NCI-H2196 treated with DMSO at 0.1 percent for 48 hours (cell line): ENCODE measurements around the gene CXCL11.
"Not testable (repeated sequence)": the region's sequence is repeated elsewhere in the genome, so short reads cannot be mapped to it uniquely, and the experiment has no call there.

Source experiments
- DNase-seq: peaks from one replicate; lab custom pipeline; 2025; ENCODE audit not compliant: unreplicated experiment; lab: John Stamatoyannopoulos, UW

Gene CXCL11

DNA sequence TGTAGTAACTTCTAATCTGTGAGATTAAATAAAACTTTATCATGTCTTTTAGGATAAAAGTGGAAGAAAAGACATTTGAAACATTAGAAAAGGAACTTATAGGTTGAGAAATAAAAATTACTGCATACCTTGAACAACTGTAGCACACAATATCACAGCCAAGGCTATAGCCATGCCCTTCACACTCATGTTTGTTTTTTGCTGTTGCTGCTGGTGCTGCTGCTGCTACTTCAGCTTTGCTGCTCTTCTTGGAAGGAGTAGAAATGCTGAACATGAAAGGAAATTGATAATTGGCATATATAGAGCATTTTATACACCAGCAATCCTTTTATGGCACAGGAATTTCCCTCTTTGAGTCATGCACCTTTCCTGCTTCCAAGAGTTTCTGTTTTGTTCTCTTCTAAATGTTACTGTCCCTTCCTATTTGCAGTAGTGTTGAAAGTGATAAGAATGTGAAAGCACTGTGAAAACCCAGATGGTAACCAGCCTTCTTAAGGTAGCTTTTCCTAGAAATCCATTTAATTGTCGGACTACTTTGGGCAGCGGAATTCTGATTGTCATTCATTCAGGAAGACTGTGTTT lies at the start of gene CXCL11:
CXCL11 (minus strand) TSS at position 272 of the 582 bp plus-strand sequence; CDS start at position 189, 83 bp downstream.
- DNase-seq = no peak

DNA sequence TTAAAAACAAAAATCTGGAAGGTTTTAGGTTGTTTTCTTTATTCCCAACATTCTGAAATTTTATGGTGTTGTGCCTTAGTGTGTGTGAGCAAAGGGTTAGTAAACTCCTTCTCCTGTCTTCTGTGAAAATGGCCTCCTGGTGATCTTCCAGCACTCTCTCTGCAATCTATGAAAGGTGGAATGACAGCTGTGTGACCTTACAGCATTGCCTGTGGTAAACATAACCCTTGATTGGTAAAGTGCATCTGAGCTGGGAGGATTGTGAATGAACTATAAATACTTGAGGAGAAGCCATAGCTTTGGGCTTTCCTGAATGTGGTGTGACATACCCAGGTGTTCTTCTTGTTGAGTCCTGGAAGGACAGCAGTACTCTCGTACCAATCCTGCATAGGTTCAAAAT lies 48.7 kb upstream of the CXCL11 start:
- no peak for DNase-seq

DNA sequence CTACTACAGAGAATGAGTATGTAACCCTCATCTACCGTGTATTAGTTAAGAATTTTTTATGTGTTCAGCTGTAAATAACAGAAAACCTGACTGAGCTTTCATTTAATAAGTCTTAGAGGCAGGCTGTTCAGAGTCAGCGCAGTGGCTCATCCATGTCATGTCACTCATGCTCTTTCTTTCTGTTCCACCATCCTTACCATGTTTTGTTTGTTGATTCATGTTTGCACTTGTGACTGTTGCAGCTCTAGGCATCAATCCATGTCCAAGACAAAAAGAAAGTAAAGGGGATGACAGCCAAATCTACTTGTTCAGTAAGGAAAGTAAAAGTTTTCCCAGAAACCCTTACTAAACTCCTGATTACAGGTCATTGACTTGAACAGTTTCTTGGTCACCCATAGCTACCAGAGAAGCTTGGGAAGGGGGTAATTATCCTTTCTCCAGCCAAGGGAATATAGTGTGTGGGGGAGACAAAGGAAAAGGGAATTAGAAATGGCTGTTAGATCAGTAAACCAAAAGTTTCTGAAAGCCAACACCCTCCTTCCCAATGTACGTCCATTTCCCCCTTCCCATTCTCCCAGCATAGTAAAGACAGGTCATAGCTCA lies 47.6 kb upstream of the CXCL11 start:
- no peak for DNase-seq

DNA sequence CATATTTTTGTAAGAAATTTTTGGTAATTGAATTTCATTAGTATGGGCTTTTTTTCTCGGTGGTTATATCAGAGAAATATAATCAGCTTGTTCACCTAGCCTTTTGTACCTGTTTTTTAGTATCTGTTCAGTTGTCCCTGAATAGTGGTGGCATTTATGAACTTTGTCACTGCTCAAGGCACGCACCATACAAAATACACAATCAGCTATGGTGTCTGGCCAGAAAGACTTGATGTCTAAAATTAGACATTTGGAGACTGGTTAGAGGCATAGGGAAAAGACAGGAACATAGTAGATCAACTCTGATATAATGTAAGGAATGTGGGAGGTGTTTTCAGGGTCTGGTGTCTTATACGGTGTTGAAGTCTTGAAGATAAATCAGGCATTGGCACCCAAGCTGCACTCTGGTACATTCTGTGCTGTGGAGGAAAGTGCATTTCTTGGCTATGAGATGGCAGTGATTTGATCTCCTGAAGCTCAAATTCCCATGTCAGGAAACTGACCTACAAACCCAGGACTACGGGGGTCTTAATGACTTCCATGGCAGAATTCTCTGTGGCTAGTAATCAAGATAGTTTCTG lies 42.3 kb upstream of the CXCL11 start:
- DNase-seq = no peak

DNA sequence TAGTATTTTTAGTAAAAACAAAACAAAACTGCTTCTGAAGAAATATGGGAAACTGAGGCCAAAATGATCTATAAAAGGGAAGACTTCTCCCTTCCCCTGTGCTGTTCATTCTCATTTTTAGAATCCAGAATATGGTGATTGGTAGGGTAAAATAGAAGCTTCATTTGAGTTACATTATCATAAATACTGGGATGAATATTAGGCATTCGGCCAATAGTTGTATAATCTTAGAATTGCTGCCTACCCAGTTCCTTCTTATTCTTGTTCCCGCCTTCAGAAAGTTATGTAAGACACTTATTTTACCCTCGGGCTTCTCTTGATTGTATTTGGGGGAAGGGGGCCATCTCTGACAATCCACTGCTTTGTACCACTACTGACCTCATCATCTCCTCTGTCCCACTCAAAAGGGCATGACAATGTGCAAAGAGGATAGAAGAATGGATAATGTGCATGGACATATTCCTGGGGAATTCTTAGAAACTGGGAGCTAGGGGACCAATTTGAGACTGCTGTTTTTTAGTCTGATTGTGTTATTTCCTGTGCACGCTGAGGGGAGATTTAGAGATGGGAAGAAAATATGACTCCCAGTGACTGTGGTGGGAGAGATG lies 39.2 kb upstream of the CXCL11 start:
- DNase-seq = no peak

DNA sequence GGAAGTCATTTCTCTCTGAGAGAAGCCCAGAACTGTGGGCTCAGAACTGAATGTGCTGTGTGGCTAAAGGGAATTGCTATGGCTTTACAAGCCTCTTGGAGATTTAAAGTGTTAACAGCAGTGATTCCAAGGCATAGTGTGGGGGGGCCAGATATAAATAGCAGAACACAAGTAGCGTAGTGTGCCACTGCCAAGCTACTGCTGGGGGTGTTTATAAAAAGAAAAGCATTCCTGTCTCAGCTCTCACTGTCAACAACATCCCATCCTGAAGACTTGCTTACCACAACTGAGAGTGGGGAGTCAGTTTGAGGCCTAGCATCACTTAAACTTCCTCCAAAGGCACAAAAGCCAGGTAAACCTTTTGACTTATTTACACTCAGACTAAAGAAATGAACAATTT lies 38.6 kb upstream of the CXCL11 start, which contains the start of gene ART3:
ART3 (plus strand) TSS at position 242 of the 400 bp plus-strand sequence. CDS start 1,181 bp downstream, outside the sequence.
- no peak for DNase-seq

DNA sequence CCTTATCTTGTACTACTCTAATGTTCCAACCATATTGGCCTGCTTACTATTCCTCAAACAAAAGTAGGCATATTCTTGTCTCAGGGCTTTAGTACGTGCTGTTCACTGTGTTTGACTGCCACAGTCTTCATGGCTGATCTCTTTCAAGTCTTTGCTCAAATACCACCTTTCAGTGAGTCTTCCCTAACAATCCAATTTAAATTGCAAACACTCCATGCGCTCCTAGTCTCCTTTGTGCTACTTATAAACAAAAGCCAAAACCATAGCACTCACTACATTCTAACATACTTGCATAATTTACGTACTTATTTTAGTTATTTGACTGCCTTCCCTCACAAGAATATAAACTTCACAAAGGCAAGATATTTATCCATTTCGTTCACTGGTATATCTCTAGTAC lies 36.9 kb upstream of the CXCL11 start:
- no peak for DNase-seq

DNA sequence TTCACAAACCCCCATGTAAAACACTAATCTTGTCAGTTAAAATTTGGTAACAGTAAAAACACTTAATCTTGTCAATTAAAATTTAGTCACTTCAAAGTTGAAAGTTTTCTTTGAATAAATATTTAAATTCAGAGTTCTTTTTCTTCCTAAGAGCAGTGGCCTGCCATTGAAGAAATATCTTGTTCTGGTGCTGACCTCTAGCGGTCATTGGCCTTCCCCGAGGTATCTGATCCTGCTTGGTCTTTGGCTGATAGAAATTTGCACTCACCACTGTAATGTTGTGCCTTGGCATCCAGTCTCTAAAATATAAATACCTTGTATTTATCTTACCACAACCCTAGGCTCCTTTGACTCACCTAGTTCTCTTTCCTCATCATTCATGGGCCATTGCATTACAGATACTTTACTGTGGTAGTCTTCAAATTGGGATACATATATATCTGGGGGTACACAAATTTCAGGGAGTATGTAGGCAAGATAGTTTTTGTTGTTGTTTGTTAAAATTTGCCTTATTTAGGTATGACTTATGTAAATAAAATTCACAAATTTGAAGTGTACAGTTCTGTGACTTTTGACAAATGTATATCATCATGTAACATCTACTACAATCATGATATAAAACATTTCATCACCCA lies 31.9 kb upstream of the CXCL11 start:
- peak; percentile 0 for DNase-seq

DNA sequence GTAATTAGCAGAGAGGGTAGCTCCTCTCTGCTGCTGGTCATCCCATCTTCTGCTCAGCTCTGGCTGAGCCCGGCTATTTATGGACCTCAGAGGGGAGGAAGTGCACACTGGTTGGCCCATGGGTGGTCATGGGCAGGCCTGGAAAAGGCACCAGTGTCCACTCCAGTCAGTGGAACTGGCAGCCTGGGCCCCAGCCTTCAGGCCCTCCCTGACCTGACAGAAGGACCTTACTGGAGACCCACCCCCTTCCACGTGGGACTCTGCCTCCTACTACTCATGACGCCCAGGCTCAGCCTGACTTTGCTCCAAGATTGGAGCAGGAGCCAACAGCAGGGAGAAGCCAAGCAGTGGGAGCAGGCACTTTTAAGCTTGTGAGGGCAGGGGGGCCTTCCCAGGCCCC lies 30.7 kb upstream of the CXCL11 start:
- DNase-seq = no peak

DNA sequence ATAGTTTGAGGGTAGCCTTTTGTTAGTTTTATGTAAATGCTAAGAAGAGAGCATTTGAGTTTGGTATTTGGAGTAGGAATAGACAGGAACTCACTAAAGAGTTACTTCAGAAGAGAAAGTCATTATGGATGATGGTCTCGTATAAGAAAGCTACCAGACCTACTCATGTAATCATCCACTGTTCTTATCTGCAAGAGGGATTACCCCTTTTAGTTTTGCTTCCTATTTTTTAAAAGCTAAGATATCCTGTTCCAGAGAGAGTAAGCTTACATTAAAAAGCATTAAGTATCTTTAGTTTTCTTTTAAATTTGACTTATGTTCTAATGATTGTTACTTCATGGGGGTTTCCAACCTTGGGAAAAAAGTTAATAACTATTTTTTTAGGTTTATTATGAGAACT lies 26.1 kb upstream of the CXCL11 start:
- no peak for DNase-seq

DNA sequence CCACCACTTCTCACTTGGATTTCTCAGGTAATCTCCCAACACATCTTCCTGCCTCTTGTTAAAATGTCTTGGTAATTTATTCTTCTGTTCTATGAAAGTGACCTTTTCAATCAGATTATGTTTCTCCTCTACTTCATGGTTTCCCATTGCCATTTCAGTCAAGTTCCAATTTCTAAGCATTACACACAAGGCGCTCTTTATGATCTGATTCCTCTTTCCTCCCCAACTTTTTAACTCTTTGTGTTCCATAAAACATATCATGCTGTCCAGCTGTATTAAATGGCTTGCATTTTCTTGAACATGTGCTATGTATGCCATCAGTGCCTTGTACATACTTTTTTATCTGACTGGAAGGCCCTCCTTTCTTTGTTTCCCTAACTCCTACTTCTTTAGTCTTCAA lies 25.6 kb upstream of the CXCL11 start:
- no peak for DNase-seq

DNA sequence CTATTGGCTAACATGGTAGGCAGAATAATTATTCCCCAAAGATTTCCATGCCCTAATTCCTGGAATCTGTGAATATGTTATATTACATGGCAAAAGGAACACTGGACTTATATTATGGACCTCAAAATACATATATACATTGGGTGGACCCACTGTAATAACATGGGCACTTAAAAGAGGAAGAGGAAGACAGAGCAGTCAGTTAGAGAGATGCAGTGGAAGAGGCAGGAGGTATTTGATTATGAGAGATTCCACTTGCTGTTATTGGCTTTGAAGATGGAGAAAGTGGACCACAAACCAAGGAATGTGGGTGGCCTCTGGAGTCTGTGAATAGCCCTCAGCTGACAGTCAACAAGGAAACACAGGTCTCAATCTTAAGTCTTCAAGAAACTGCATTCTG lies 24.6 kb upstream of the CXCL11 start:
- DNase-seq = no peak

DNA sequence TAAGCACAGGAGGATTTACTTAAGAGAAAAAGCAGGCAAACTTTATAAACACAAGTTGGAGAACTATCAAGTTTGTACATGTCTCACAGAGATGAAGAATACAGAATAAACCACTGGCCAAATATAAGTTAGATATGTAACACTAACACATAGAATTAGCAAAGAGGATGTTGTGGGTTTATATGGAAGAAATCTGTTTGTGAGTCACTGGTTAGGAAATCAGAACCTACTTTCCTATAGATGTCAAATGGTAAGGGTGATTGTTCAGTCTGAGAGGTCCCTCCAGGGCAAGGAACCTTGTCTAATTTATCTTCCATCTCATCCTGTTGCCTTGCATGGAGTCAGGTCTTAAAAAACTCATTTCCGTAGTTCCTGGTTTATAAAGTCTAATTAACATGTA lies 23.9 kb upstream of the CXCL11 start:
- DNase-seq = no peak

DNA sequence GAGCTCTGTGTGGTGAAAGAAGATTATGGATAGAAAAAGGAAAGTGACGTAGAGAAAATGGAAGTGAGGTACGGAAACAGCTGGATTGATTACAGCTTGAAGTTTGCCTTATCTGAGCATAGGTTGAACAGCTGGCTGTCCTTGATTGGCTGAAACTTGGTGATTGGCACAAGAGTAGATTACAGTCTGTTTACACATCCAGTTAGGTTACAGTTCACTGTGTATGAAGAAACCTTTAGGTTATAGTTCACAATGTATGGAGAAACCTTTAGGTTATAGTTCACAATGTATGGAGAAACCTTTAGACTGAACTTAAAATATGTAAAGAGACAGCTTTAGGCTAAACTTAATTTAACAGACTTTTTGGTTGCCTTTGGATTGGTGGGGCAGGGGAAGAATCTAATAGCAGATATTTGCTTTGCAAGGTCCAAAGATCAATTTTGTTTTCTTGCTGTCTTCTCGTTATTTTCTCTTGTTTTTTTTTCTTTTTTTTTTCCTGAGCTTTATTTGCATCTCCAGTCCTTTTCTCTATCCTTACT lies 23.1 kb upstream of the CXCL11 start:
- no peak for DNase-seq

DNA sequence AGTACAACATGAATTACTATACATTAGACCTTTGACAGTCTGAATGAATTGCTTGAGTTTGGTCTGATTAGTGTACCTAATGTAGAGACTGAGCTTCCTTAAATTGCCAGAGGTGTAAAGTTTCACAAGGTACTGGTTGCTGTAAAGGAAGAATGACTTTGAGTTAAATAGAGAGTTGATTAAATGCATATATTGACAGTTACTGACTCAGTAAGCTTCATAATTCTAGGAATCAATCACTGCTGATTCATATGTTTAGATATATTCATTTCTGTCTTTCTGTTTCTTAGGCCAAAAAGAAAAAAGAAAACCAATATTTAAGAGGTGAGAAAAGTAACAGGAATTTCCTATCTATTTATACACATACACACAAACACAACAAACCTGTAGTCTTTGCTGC lies 22.4 kb upstream of the CXCL11 start:
- no peak for DNase-seq

DNA sequence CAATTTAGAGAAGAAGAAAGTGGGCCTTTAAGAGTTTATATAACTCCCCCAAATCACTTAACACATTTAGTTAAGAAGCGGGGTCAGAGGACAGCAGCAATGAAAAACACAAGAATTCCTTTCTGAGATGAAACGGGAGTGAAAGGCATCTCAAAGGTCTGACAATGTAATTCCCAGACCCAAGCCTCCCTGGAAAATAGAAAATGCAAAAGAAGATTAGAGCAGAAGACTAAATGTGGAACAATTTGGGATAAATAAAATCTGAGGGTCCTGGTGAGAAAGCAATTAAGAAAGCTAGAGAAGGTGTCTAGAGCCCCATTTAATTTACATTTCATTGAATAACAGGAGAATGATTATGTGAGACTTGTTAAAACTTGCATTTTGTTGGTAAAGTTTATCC lies 19.6 kb upstream of the CXCL11 start:
- no peak for DNase-seq

DNA sequence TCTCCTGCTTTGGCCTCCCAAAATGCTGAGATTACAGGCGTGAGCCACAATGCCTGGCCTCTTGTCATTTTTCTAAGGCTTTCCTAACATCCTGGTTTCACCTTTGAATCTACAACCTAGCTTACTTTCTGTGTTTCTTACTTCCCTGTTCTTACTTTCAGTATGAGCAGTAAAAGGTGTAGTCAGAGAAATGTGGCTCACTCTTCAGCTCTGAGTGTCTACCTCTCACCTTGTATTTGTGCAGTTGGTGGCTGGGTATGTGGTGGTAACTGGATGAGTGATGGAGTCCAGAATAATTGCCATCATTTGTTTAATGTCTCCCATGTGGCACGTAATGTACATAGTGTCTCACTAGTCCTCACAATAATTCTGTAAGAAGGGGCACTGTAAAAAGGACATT lies 19.1 kb upstream of the CXCL11 start:
- DNase-seq = no peak

DNA sequence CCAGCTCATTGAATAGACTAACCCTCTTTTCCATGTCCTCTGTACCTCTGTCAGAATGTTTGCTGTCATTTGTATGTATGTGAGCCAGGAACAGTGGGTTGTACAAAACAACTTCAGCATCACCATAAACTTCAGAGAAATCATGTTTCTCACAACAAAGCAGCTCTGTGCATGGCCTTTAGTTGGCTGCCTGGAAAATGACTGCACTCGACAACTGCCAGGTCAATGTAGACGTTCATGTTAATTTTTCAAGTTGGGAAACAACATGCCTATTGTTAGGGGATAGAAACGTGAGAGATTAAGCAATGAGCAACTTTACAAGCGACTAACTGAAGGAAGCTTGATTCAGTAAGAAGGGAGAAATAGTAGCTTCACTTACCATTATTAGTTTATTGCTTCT lies 17.9 kb upstream of the CXCL11 start:
- no peak for DNase-seq

DNA sequence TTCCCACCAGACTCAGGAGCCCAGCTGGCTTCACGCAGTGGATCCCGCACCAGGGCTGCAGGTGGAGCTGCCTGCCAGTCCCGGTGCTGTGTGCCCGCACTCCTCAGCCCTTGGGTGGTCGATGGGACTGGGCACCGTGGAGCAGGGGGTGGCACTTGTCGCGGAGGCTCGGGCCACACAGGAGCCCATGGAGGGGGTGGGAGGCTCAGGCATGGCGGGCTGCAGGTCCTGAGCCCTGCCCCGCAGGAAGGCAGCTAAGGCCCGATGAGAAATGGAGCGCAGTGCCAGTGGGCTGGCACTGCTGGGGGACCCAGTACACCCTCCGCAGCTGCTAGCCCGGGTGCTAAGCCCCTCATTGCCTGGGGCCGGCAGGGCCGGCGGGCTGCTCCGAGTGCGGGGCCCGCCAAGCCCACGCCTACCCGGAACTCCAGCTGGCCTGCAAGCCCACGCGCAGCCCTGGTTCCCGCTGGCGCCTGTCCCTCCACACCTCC lies 14.7 kb upstream of the CXCL11 start:
- DNase-seq = not testable (repeated sequence)

DNA sequence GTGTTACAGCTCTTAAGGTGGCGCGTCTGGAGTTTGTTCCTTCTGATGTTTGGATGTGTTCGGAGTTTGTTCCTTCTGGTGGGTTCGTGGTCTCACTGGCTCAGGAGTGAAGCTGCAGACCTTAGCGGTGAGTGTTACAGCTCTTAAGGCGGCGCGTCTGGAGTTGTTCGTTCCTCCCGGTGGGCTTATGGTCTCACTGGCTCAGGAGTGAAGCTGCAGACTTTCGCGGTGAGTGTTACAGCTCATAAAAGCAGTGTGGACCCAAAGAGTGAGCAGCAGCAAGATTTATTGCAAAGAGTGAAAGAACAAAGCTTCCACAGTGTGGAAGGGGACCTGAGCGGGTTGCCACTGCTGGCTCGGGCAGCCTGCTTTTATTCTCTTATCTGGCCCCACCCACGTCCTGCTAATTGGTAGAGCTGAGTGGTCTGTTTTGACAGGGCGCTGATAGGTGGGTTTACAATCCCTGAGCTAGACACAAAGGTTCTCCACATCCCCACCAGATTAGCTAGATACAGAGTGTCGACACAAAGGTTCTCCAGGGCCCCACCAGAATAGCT lies 14.1 kb upstream of the CXCL11 start:
- DNase-seq = not testable (repeated sequence)

DNA sequence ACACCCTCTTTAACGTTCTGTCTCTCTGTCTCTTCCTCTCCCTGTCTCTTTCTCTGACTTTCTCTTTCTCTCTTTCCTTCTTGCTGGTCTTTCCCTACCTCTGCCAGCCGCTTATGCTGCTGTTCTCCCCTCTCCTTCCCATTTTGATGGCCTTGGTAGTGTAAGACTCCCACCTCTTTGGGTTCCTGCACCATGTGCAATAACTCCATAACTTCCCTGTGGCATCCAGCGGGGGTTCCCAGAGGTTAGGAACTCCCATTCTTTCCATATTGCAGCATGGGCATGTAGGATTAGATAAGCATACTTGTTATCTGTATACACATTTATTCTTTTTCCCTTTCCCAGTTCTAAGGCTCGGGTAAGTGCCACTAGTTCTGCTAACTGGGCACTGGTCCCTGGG lies 8.8 kb upstream of the CXCL11 start:
- not testable (repeated sequence) for DNase-seq
